B cell (primary cell): ENCODE data around the gene DTX4. TPM values are rescaled to one million over a fixed set of nuclear protein-coding genes. Genes with fewer than 3 reads are reported as not detected.

Source experiments
- ATAC-seq: fragments of 200-7000 bp; cut with Tn5 transposase; one replicate; pipeline ENCODE4 v1.10.0; 2021; ENCODE audit warnings: low read depth, mild to moderate bottlenecking, moderate number of reproducible peaks, moderate library complexity
- CTCF ChIA-PET: fragments of 350-600 bp; sonication (Branson Sonifier 250); formaldehyde crosslinking; loops from one replicate; lab custom pipeline; 2021; ENCODE audit warnings: antibody characterized with exemption, inconsistent platforms; lab: Charles Lee
- POLR2A ChIA-PET: fragments of 350-600 bp; sonication (Branson Sonifier 250); formaldehyde crosslinking; loops from one replicate; lab custom pipeline; 2021; ENCODE audit warnings: antibody characterized with exemption; lab: Charles Lee
- DNase-seq: peaks from one replicate; pipeline ENCODE4 v3.0.0; 2013
- H2AFZ ChIP-seq: 2 replicates; pipeline ENCODE4 v1.6.1; 2012; ENCODE audit warnings: mild to moderate bottlenecking, low read depth, low read length; ENCODE audit not compliant: insufficient read depth, poor library complexity, severe bottlenecking
- H3K27ac ChIP-seq, 2 donors: 1 replicate in 1 of 2; 2 replicates in 1 of 2; pipeline ENCODE4 v1.5.1; 2012 to 2013; ENCODE audit warnings: low read length in 2 of 2, mild to moderate bottlenecking in 2 of 2, moderate library complexity in 1 of 2
- H3K27me3 ChIP-seq, 4 experiments: fragments of 200-600 bp in 1 of 4; sonication (generic) in 1 of 4; replicated peaks in 1 of 4; 1 replicate in 2 of 4; 2 replicates in 2 of 4; pipeline versions ENCODE4 v1.6.1 to v1.7.0; 2013 to 2016; ENCODE audit warnings: low read length in 3 of 4, mild to moderate bottlenecking in 2 of 4, mixed read lengths in 1 of 4, moderate library complexity in 1 of 4; ENCODE audit not compliant: insufficient read depth in 4 of 4, control insufficient read depth in 3 of 4; ENCODE audit errors: control extremely low read depth in 1 of 4
- H3K36me3 ChIP-seq, 2 experiments: replicated peaks in 1 of 2; 1 replicate in 1 of 2; 2 replicates in 1 of 2; pipeline versions ENCODE4 v1.6.1 to v1.7.1; 2013; ENCODE audit warnings: low read length in 1 of 2; ENCODE audit not compliant: insufficient read depth in 2 of 2, control insufficient read depth in 1 of 2; ENCODE audit errors: control extremely low read depth in 1 of 2, extremely low read depth in 1 of 2
- H3K4me1 ChIP-seq, 2 donors: fragments of 200-600 bp in 1 of 2; sonication (generic) in 1 of 2; 1 replicate in 1 of 2; 2 replicates in 1 of 2; pipeline versions ENCODE4 v1.5.1 to v1.6.1; 2013 to 2017; ENCODE audit warnings: low read length in 2 of 2; ENCODE audit not compliant: control insufficient read depth in 2 of 2, insufficient read depth in 2 of 2
- H3K4me2 ChIP-seq: replicated peaks from 2 replicates; pipeline ENCODE3; 2012; ENCODE audit warnings: mild to moderate bottlenecking, low read depth, low read length; ENCODE audit not compliant: poor library complexity, severe bottlenecking
- H3K4me3 ChIP-seq, 5 experiments: fragments of 200-600 bp in 1 of 5; sonication (generic) in 1 of 5; 1 replicate in 3 of 5; 2 replicates in 2 of 5; pipeline versions ENCODE4 v1.5.1 to v1.7.0; 2011 to 2016; ENCODE audit warnings: low read length in 4 of 5, mild to moderate bottlenecking in 4 of 5, low read depth in 2 of 5, control low read depth in 1 of 5, moderate library complexity in 1 of 5; ENCODE audit not compliant: insufficient read depth in 1 of 5; ENCODE audit errors: control extremely low read depth in 1 of 5, extremely low read depth in 1 of 5
- H3K79me2 ChIP-seq: fragments of 200-600 bp; sonication (generic); one replicate; pipeline ENCODE4 v1.6.0; 2016; ENCODE audit warnings: low read length; ENCODE audit not compliant: control insufficient read depth, insufficient read depth
- H3K9ac ChIP-seq: fragments of 200-600 bp; sonication (generic); 2 replicates; pipeline ENCODE4 v1.6.1; 2017; ENCODE audit warnings: mild to moderate bottlenecking, low read length, moderate library complexity
- H3K9me3 ChIP-seq, 3 donors: one replicate each; pipeline versions ENCODE4 v1.6.1 to v1.7.1; 2013; ENCODE audit warnings: low read length in 2 of 3; ENCODE audit not compliant: control insufficient read depth in 2 of 3, insufficient read depth in 1 of 3; ENCODE audit errors: control extremely low read depth in 1 of 3
- H4K20me1 ChIP-seq: 2 replicates; pipeline ENCODE4 v1.6.0; 2012; ENCODE audit warnings: mild to moderate bottlenecking, low read length; ENCODE audit not compliant: insufficient read depth, control insufficient read depth, poor library complexity, severe bottlenecking
- H3K27ac Mint-ChIP-seq: one replicate; pipeline ENCODE4 v1.8.0; 2021; ENCODE audit warnings: mixed read lengths
- H3K27me3 Mint-ChIP-seq: one replicate; pipeline ENCODE4 v1.8.0; 2021; ENCODE audit warnings: mixed read lengths
- H3K4me1 Mint-ChIP-seq: one replicate; pipeline ENCODE4 v1.8.0; 2021; ENCODE audit warnings: mixed read lengths
- H3K4me3 Mint-ChIP-seq: one replicate; pipeline ENCODE4 v1.8.0; 2021; ENCODE audit warnings: mixed read lengths
- H3K9me3 Mint-ChIP-seq: one replicate; pipeline ENCODE4 v1.8.0; 2022; ENCODE audit warnings: mixed read lengths; ENCODE audit not compliant: insufficient read depth
- EZH2 ChIP-seq: IDR thresholded peaks from 2 replicates; pipeline ENCODE4 v1.6.1; 2012; ENCODE audit warnings: borderline replicate concordance, low read depth, mild to moderate bottlenecking, moderate library complexity, low read length; ENCODE audit not compliant: insufficient read depth, poor library complexity, severe bottlenecking
- WGBS: methylation state at CpG from one replicate; pipeline ENCODE4 v1.1.5; 2013; ENCODE audit warnings: missing lambda C conversion rate; ENCODE audit not compliant: insufficient coverage; 5-methylcytosine and 5-hydroxymethylcytosine counted together
- intact Hi-C: fragments of 100-400 bp; cut with micrococcal nuclease; formaldehyde crosslinking; loops from one replicate; pipeline ENCODE4 v1.10.0; 2022
- polyA plus RNA-seq: library from polyadenylated mRNA; depleted of rRNA; stranded (reverse); fragments of >200 nt; gene quantifications from 2 replicates; pipeline ENCODE4 v1.2.3, GENCODE V29; 2012
- total RNA-seq, 2 donors: library from RNA; stranded (reverse); fragments of 120-200 nt in 1 of 2; gene quantifications; 1 replicate in 1 of 2; 2 replicates in 1 of 2; pipeline versions ENCODE4 v1.2.3 to v1.2.4, GENCODE V29; 2013 to 2022
- TF ChIP-seq, protein P1 (sequence below): fragments of 200-600 bp; IDR thresholded peaks from one replicate; pipeline ENCODE4 v1.8.0; 2022; ENCODE audit warnings: antibody characterized with exemption, mild to moderate bottlenecking

The DTX4 gene
- total and polyA plus RNA-seq, 2 donors (not counting 1 experiment from before 2014, with no cell fraction given) = 11.7 to 43.3 TPM

DNA sequence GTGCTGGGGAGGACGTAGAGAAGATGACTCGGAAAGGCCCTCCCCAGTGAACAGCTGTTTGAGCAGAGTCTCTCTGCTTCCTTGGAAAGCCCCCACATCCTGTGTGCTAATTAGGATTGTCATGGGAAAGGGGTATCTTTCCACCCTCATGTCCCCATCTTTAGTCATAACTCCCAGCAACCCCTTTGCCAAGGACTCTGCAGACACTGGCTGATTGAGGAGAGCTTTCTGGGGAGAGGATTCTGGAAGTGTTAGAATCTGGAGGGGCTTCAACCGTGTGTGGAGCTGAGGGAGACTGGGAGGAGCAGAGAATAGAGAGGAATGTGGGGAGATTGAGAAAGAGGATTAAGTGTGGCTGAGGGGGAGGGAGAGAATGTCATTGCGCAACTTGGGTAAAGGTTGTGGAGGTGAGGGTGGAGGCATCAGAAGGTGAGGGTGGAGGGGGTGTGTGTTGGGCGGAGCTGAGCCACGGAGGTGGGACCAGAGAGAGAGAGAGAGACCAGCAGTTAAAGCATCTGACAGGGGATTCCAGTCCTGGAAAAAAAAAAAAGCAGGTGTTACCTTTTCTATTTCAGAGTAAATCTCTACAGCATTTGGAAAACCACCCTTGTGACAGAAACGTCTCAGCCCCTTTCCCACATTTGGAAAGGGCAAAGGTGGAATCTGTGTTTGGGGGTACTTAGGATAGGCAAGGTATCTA, 2.2 kb downstream of the DTX4 start:
- peaks cover 28% of the 10 kb centered on the region for H3K4me1 Mint-ChIP-seq
- H4K20me1 ChIP-seq = peaks cover 25% of the 10 kb centered on the region
- intact Hi-C loops = loop anchor here (5.0 to 10.0 kb wide), 2 partner anchors 383 to 491 kb away; partner anchors contain the start of gene PATL1
- peak overlapping the region in 4 of 5 experiments; percentile 54 to 76 (median 71) for H3K4me3 ChIP-seq
- no peaks in the 10 kb centered on the region for H3K27me3 ChIP-seq
- H3K4me1 ChIP-seq = peaks cover 20 to 26% of the 10 kb centered on the region in 2 donors
- H3K36me3 ChIP-seq = peaks cover 3 to 20% of the 10 kb centered on the region in 2 experiments
- WGBS = 82% methylated on average over 4 of the region's 7 CpGs
- peak overlapping the region in 1 of 2 donors; percentile 31 for H3K27ac ChIP-seq
- H2AFZ ChIP-seq = no peak overlapping the region
- peak overlapping the region; percentile 98 for H3K4me3 Mint-ChIP-seq
- no peaks in the 10 kb centered on the region for H3K27me3 Mint-ChIP-seq
- ChIA-PET CTCF (interaction anchor here (0.6 to 11.2 kb wide), 11 partner anchors 13 to 1650 kb away, joined by 3 to 215 read pairs (median 6); partner anchors contain the start of gene OR5A2), POLR2A (interaction anchor here (0.6 to 2.5 kb wide), 4 partner anchors 29 to 47 kb away, joined by 3 to 10 read pairs (median 6); partner anchors contain the start of gene MPEG1)
- H3K27ac Mint-ChIP-seq = peak overlapping the region; percentile 8
- peak overlapping the region; percentile 71 for H3K9ac ChIP-seq
- TF ChIP-seq, protein P1, sequence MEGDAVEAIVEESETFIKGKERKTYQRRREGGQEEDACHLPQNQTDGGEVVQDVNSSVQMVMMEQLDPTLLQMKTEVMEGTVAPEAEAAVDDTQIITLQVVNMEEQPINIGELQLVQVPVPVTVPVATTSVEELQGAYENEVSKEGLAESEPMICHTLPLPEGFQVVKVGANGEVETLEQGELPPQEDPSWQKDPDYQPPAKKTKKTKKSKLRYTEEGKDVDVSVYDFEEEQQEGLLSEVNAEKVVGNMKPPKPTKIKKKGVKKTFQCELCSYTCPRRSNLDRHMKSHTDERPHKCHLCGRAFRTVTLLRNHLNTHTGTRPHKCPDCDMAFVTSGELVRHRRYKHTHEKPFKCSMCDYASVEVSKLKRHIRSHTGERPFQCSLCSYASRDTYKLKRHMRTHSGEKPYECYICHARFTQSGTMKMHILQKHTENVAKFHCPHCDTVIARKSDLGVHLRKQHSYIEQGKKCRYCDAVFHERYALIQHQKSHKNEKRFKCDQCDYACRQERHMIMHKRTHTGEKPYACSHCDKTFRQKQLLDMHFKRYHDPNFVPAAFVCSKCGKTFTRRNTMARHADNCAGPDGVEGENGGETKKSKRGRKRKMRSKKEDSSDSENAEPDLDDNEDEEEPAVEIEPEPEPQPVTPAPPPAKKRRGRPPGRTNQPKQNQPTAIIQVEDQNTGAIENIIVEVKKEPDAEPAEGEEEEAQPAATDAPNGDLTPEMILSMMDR = no peak
- no peak for TF ChIP-seq EZH2
- ATAC-seq = no peak
- peaks cover 71% of the 10 kb centered on the region for H3K79me2 ChIP-seq
- H3K9me3 ChIP-seq = peaks cover 0 to 3% (median under 1%) of the 10 kb centered on the region in 3 donors
- peak; percentile 36 for DNase-seq
- peaks cover 4% of the 10 kb centered on the region for H3K9me3 Mint-ChIP-seq
- H3K4me2 ChIP-seq = peak overlapping the region; percentile 88

DNA sequence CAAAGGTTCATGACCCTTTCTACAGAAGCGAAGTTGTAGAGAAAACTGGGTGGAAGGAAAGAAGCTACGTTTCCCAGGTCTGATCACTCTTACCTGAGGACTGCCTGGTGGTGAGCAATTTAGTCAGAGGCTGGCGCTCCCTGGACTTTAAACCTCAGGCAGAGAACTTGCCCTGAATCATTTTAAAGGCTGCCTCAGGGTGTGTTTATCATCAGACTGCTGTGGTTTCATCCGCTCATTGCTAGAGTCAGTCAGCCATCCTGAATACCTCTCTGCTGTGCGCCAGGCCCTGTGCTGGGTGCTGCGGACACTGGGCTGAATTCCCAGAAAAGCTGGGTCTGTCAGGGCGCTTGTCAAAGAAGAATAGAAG, 2.7 kb downstream of the DTX4 start:
- Histone ChIP-seq H3K4me3 (no peak overlapping the region), H3K9ac (no peak overlapping the region), H2AFZ (no peak overlapping the region), H3K9me3 (peaks cover 0 to 8% (median 6%) of the 10 kb centered on the region in 3 donors), H4K20me1 (peaks cover 27% of the 10 kb centered on the region), H3K36me3 (peaks cover 3 to 20% of the 10 kb centered on the region in 2 experiments), H3K4me1 (peaks cover 20 to 26% of the 10 kb centered on the region in 2 donors), H3K27ac (peak overlapping the region in 1 of 2 donors; percentile 31), H3K4me2 (peak overlapping the region; percentile 88), H3K79me2 (peaks cover 76% of the 10 kb centered on the region), H3K27me3 (no peaks in the 10 kb centered on the region)
- TF ChIP-seq EZH2 = no peak
- TF ChIP-seq, protein P1 = no peak
- H3K9me3 Mint-ChIP-seq = peaks cover 8% of the 10 kb centered on the region
- CTCF ChIA-PET = interaction anchor here (0.6 to 11.2 kb wide), 11 partner anchors 13 to 1650 kb away, joined by 3 to 215 read pairs (median 6); partner anchors contain the start of gene OR5A2
- no peaks in the 10 kb centered on the region for H3K27me3 Mint-ChIP-seq
- peak; percentile 23 for DNase-seq
- POLR2A ChIA-PET = interaction anchor here (0.6 to 1.7 kb wide), 3 partner anchors 28 to 47 kb away, joined by 3 to 6 read pairs (median 5); partner anchors contain the start of gene MPEG1
- H3K4me1 Mint-ChIP-seq = peaks cover 28% of the 10 kb centered on the region
- intact Hi-C loops = loop anchor here (5.0 to 10.0 kb wide), 2 partner anchors 383 to 490 kb away; partner anchors contain the start of gene PATL1
- 77% methylated on average over 6 of the region's 7 CpGs for WGBS
- peak overlapping the region; percentile 98 for H3K4me3 Mint-ChIP-seq
- peak overlapping the region; percentile 54 for H3K27ac Mint-ChIP-seq
- no peak for ATAC-seq
